NCI-H187 treated with DMSO at 0.1 percent for 48 hours (cell line): Measurements from ENCODE around the gene MAGI2.

Experiments
- DNase-seq: peaks from one replicate; lab custom pipeline; 2025; lab: John Stamatoyannopoulos, UW

MAGI2 gene

DNA sequence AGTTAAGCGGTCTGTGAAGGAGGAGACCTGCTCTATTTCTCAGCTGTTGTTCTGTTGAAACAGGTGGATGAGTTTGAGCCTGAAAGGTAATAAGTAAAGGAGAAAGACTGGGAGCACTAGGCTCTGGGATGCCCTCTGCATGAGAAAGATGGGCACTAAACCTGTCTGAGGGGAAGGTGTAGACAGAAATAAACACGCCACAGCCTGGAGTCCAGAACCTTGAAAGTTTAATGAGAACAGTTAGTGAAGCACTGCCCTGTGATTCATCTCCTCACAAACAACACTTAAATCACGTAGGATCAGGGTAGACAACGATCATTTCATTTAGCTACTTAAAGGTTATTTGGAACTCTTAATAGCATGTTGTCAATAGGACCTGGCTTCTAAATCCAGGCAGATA is 1461.8 kb downstream of the MAGI2 start:
- no peak for DNase-seq

DNA sequence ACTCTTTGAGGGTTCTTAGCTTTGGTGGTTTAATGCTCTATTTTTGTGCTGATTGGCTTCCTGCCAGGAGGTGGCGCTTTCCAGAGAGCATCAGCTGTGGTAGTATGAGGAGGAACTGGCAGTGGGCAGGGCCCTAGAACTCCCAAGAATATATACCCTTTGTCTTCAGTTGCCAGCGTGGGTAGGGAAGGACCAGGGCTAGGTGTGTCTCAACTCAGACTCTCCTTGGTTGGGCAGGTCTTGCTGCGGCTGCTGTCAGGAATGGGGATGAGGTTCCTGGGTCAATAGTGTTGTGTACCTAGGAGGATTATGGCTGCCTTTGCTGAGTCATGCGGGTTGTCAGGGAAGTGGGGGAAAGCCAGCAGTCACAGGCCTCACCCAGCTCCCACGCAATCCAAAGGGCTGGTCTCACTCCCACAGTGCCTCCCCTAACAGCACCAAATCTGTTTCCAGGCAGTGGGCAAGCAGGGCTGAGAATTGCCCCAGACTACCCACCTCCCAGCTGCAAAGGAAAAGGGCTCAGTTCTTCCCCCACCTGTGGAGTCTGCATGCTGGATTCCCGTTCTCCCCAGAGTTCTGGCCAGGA is 1463.4 kb downstream of the MAGI2 start:
- DNase-seq, result no peak

DNA sequence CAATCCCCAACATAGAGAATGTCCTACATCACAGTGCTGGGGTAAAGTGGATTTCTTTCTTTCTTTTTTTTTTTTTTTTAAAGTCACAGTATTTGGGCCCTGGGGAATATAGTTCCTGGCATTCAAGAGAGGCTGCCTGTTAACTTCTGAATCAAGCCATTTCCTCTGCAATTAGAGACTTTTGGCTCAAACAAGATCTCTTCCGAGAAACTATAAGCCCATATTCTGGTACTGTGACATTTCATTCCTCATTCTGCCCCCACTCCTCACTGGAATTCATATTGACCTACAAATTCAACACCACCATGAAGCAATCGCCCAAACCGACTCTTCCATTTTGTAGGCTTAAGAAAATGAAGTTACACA is 1467.5 kb downstream of the MAGI2 start:
- no peak for DNase-seq

DNA sequence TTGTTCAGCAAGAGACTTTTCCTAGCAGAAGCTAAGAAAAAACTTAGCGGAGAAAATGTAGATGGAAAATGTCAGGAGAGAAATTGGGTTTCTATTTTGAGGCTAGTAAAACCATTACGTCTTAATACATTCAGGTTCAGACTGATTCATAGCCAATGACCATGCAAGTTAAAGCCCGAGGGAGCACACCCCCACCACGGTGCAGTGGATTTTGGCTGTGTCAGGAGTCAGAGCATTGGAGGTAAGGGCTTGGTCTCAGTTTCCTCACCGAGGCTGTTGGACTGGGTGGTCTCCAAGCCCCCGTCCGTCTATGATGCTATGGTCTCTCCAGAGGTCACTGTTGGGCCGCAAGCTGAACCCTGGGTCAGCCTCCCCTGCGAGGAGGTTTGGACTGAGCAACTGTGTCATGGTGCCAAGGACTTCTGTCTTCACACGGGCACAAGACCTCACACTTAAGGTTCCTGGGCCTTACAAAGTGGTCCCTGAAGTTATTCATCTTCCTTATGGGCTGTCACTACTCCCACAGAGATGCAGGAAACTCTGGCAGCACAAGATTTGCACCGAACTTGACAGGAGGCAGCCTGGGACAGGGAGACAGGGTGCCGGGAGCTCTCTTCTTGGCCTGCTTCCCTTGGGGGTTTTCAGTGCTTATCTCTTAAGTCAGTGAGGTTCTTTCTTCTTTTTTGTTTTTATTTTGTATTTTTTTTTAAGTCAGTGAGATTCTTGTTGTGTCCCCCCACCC is 1468.1 kb downstream of the MAGI2 start:
- DNase-seq, result no peak

DNA sequence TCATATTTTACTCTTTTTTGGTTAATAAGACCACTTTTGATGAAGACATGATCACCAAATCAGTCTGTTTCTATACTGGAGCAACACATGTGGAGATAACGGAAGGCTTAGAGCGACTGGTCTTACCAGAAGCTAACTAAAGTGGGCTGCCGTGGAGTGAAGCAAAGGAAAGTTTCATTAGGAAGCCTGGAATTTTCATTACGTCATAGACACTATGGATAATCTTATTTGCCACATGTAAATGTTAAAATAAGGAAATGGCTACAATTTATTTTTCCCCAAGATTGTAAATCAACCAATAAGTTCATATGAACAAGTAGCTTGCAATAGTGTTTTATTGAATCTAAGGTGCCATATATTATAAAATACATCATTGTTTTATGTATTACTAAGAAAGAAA is 1469.5 kb downstream of the MAGI2 start:
- no peak for DNase-seq

DNA sequence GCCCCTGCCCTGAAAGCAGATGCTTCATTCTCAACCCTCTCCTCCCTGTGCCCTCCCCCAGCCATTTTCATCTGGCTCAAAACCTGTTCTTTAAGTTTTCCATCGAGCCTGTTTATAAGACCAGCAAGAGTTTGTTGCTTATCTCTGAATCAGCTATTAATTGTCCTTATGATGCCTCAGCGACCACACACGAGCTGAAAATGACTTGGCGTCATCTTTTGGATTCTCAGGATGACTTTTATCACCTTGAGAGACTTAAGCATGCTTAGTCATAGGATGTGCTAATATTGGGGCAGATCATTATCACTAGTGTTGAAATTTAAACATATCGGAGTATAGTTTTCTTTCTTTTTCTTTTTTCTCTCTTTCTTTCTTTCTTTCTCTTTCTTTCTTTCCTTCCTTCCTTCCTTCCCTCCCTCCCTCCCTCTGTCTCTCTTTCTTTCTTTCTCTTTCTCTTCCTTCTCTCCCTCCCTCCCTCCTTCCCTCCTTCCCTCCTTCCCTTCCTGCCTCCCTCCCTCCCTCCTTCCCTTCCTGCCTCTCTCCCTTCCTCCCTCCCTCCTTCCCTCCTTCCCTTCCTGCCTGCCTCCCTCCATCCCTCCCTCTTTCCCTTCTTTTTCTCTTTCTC is 1470.4 kb downstream of the MAGI2 start:
- no peak for DNase-seq

DNA sequence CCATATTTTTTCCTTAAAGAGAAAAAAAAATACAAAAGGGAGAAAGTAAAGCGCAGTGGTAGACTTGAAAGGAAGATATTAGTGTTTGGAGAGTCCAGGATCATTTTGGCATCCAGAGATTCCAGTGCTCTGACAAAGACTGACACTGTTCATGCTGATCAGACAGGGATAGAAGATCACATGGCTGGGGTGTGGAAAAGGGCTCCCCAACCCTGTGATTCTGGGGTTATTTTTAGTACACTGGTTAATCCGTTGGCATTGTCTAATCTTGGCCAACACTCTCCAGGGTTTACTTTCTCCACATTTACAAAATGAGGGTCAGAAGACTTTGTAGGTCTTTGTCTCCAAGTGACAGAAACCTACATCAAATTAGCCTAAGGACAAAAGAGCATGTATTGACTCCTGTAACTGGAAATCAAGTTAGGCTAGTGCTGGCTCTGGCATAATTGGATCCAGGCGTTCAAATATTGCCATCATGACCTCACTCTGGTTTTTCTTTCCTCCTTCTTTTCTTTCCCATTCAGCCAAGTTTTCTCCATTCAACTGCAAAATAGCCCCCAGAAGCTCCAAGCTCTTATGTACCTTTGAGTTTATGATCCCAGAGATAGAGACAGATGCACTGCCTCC is 1473.3 kb downstream of the MAGI2 start:
- DNase-seq, result no peak

DNA sequence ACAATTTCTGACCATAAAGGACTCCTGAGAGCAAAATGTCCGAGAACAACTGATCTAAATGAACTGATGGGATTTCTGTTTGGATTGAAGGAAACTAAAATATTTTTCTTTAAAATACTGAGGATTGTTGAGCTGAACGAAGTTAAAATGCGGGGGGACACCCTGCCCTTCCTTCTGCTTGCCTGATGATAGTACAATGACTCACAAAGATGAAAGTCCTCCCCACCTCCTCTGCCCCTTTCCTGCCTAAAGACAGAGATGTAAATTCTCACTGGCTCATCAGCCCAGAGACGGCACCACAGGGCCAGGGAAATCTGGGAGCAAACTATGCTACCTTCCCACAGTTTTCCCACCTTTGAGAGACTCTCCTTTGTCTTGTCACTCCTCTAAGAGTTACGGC is 1474.2 kb downstream of the MAGI2 start:
- no peak for DNase-seq

DNA sequence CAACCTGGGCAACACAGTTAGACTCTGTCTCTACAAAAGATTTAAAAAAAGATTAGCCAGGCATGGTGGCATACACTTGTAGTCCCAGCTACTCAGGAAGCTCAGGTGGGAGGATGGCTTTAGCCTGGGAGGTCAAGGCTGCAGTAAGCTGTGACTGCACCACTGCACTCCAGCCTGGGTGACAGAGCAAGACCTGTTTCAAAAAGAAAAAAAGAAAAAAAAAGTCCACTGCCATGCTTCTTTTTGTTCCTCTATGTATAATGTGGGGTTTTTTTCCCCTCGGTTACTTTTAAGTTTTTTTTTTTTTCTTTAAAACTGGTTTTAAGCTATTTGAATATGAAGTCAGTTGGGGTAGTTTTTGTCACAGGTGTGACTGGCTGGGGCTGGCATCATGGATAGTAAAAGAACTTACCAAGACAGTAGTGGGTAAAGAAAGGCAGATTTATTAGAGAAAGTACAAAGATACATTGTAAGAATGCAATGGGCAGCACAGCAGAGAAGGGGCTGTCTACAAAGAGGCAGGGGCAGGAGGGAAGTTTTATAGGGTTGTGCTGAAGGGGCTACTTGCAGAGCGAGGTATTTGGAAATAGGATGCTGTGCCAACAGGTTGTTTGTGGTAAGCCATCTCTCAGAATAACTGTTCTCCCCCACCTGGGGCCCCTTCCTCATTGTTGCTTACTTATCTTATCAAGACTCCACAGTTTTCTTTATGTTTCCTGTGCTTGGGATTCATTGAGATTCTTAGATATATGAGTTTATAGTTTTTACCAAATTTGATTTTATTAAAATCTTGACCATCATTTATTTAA is 1477.6 kb downstream of the MAGI2 start:
- DNase-seq, result no peak

DNA sequence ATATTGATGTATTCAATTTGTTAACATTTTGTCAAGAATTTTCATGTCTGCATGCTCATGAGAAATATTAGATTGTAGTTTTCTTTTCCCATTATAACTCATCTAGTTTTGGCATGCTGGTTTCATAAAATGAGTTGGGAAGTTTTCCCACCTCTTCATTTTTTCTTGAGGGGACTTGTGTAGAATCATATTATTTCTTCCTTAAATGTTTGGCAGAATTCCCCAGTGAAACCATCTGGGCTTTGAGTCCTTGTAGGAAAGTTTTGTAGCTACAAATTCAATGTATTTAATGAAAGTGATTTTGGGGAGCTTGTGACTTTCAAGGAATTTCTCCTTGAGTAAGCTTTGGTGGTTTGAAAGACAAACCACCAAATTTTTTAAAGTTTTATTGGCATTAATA is 1481.7 kb downstream of the MAGI2 start:
- DNase-seq, result no peak

DNA sequence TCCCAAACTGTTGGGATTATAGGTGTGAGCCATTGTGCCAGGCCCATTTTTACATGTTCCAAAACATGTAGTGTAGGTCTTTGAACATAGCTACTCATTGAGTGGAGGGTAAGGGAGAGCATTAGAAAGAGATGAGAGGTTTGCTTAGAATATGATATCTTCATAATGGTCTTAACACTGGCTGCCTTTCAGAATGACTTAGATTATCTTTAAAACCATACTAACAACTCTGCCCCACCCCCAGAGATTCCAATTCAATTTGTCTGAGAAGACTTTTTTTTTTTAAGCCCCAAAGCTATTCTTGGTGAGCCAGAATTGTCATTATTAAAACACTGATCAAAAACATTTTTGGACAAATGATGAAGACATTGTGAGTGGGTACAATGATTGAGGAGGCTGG is 1486.0 kb downstream of the MAGI2 start:
- no peak for DNase-seq
